HepG2 (cell line): ENCODE results near the gene COL18A1. TPM values are rescaled to one million over a fixed set of nuclear protein-coding genes. Genes with fewer than 3 reads are reported as not detected.

Experiments used
- ATAC-seq: fragments of 200-7000 bp; cut with Tn5 transposase; 3 replicates; pipeline ENCODE4 v1.9.1; 2020; ENCODE audit warnings: mild to moderate bottlenecking, moderate library complexity
- BruUV-seq: library from RNA; stranded (reverse); fragments of 400-500 nt; replicated peaks from 2 replicates; lab custom pipeline; 2021; lab: Mats Ljungman, UMichigan
- CTCF ChIA-PET: fragments of 300-600 bp; formaldehyde crosslinking; extraction: SDS; loops from one replicate; lab custom pipeline; 2021; ENCODE audit warnings: low total read pairs, inconsistent platforms, low intra/inter-chr PET ratio; lab: Yijun Ruan, JAX
- POLR2A ChIA-PET: fragments of 350-600 bp; sonication (Branson Sonifier 250); formaldehyde crosslinking; loops from one replicate; lab custom pipeline; 2020; ENCODE audit warnings: antibody characterized with exemption, inconsistent platforms; lab: Yijun Ruan, JAX
- DNase-seq: peaks from one replicate; pipeline ENCODE4 v3.0.0-alpha.2; 2015; ENCODE audit warnings: low spot score
- FAIRE-seq: peaks from 3 replicates; lab custom pipeline; 2011; peaks lifted over from hg19 to GRCh38; lab: Jason Lieb, UNC
- H2AFZ ChIP-seq: one replicate; pipeline ENCODE4 v1.6.1; 2011; ENCODE audit warnings: low read length, inconsistent platforms
- H3K27ac ChIP-seq: fragments of 300-600 bp; 3 replicates; pipeline ENCODE4 v1.8.0; 2011; ENCODE audit warnings: mixed run types, mild to moderate bottlenecking, mixed read lengths, low read length, inconsistent platforms; ENCODE audit not compliant: insufficient read depth; ENCODE audit errors: extremely low read length
- H3K27me3 ChIP-seq, 2 experiments: fragments of 200-600 bp in 1 of 2; 2 replicates in 1 of 2; 3 replicates in 1 of 2; pipeline versions ENCODE4 v1.6.0 to v1.8.0; 2011; ENCODE audit warnings: low read length in 2 of 2, mild to moderate bottlenecking in 2 of 2, moderate library complexity in 2 of 2, inconsistent platforms in 1 of 2; ENCODE audit not compliant: insufficient read depth in 2 of 2, control insufficient read depth in 1 of 2
- H3K36me3 ChIP-seq, 2 experiments: fragments of 200-600 bp in 1 of 2; replicated peaks in 1 of 2; 2 replicates in 1 of 2; 3 replicates in 1 of 2; pipeline versions ENCODE4 v1.5.1 to v1.8.0; 2011; ENCODE audit warnings: low read length in 2 of 2, inconsistent platforms in 1 of 2; ENCODE audit not compliant: insufficient read depth in 2 of 2, control insufficient read depth in 1 of 2
- H3K4me1 ChIP-seq: 2 replicates; pipeline ENCODE4 v1.5.1; 2012; ENCODE audit warnings: low read length, inconsistent platforms; ENCODE audit not compliant: insufficient read depth
- H3K4me2 ChIP-seq: 2 replicates; pipeline ENCODE4 v1.6.0; 2011; ENCODE audit warnings: low read depth, low read length, inconsistent platforms
- H3K4me3 ChIP-seq, 3 experiments: fragments of 200-600 bp in 1 of 3; sonication (generic), shearing (Covaris generic) in 1 of 3; replicated peaks in 1 of 3; 2 replicates each; pipeline ENCODE4 v1.5.1; 2011 to 2016; ENCODE audit warnings: low read length in 3 of 3, inconsistent platforms in 2 of 3, low read depth in 2 of 3, mild to moderate bottlenecking in 2 of 3, control low read depth in 1 of 3, mixed read lengths in 1 of 3; ENCODE audit not compliant: insufficient read depth in 1 of 3
- H3K79me2 ChIP-seq: one replicate; pipeline ENCODE4 v1.6.1; 2011; ENCODE audit warnings: low read length, inconsistent platforms; ENCODE audit not compliant: insufficient read depth
- H3K9ac ChIP-seq: 2 replicates; pipeline ENCODE4 v1.6.0; 2011; ENCODE audit warnings: mild to moderate bottlenecking, low read depth, low read length, inconsistent platforms; ENCODE audit not compliant: insufficient read depth
- H3K9me3 ChIP-seq: 2 replicates; pipeline ENCODE4 v1.5.1; 2012; ENCODE audit warnings: mild to moderate bottlenecking, low read length
- H4K20me1 ChIP-seq: 2 replicates; pipeline ENCODE4 v1.6.0; 2011; ENCODE audit warnings: inconsistent platforms, mild to moderate bottlenecking, low read length, moderate library complexity; ENCODE audit not compliant: insufficient read depth
- AGO2 ChIP-seq: fragments of 200-400 bp; formaldehyde crosslinking; optimal IDR thresholded peaks from 2 replicates; pipeline ENCODE3; 2017; ENCODE audit warnings: mild to moderate bottlenecking, low read depth, low read length, moderate library complexity
- ARID3A ChIP-seq: IDR thresholded peaks from 2 replicates; pipeline ENCODE4 v1.6.1; 2012; ENCODE audit warnings: low read depth, low read length, improper control_type of control experiment
- HNRNPL ChIP-seq: fragments of 200-400 bp; formaldehyde crosslinking; IDR thresholded peaks from 2 replicates; pipeline ENCODE4 v1.6.1; 2017; ENCODE audit warnings: mild to moderate bottlenecking, low read depth, low read length
- RBFOX2 ChIP-seq: fragments of 200-400 bp; formaldehyde crosslinking; IDR thresholded peaks from 2 replicates; pipeline ENCODE4 v1.6.1; 2017; ENCODE audit warnings: low read depth, mild to moderate bottlenecking, low read length
- RBM22 ChIP-seq: fragments of 200-400 bp; formaldehyde crosslinking; optimal IDR thresholded peaks from 2 replicates; pipeline ENCODE3; 2017; ENCODE audit warnings: mild to moderate bottlenecking, low read length, moderate library complexity
- SPEN ChIP-seq: sonication (generic); formaldehyde crosslinking; IDR thresholded peaks from 2 replicates; pipeline ENCODE4 v1.5.1; 2020; ENCODE audit warnings: low read depth, mild to moderate bottlenecking, missing genetic modification reagents
- STAT5B ChIP-seq: sonication (generic); formaldehyde crosslinking; IDR thresholded peaks from 2 replicates; pipeline ENCODE4 v1.4.0; 2020; ENCODE audit warnings: missing genetic modification reagents
- ZFP90 ChIP-seq: sonication (generic); formaldehyde crosslinking; IDR thresholded peaks from 2 replicates; pipeline ENCODE4 v1.8.0; 2022; ENCODE audit warnings: missing genetic modification reagents, mild to moderate bottlenecking, inconsistent platforms, borderline replicate concordance
- ZNF564 ChIP-seq: sonication (generic); formaldehyde crosslinking; IDR thresholded peaks from 2 replicates; pipeline ENCODE4 v1.8.1; 2023; ENCODE audit warnings: mild to moderate bottlenecking, missing genetic modification reagents
- WGBS: methylation state at CpG from one replicate; pipeline ENCODE4 v1.1.6; 2017; ENCODE audit warnings: low lambda C conversion rate; 5-methylcytosine and 5-hydroxymethylcytosine counted together
- in situ Hi-C: cut with HindIII; loops from 2 replicates; pipeline ENCODE4 v1.10.0; 2017; ENCODE audit warnings: low pct_unique_long_range_greater_than_20kb; ENCODE audit not compliant: extremely low pct_ligation_motif_present
- intact Hi-C: fragments of 100-400 bp; cut with micrococcal nuclease; formaldehyde crosslinking; loops from one replicate; pipeline ENCODE4 v1.10.0; 2022; ENCODE audit not compliant: unreplicated experiment
- polyA plus RNA-seq, 8 experiments: library from polyadenylated mRNA; depleted of rRNA in 3 of 8; stranded (reverse) in 7 of 8; unstranded in 1 of 8; fragments of >200 nt; fragmentation: Illumina TruSeq in 4 of 8; extraction: Trizol in 4 of 8; gene quantifications; 2 replicates each; pipeline versions ENCODE4 v1.2.1 to v1.2.3, GENCODE V29; 2011 to 2016; ENCODE audit warnings: low read depth in 4 of 8, missing spikeins in 1 of 8, mixed read lengths in 1 of 8; ENCODE audit not compliant: insufficient read depth in 1 of 8
- total RNA-seq, 5 experiments: library from RNA; depleted of rRNA; stranded (reverse); fragments of >200 nt; fragmentation: Illumina TruSeq; extraction: Trizol; gene quantifications; 2 replicates each; pipeline ENCODE4 v1.2.3, GENCODE V29; 2016; ENCODE audit warnings: low read depth in 1 of 5
- TF ChIP-seq, protein P1 (sequence below): sonication (generic); formaldehyde crosslinking; IDR thresholded peaks from 2 replicates; pipeline ENCODE4 v1.8.1; 2023; ENCODE audit warnings: mild to moderate bottlenecking, missing genetic modification reagents
- TF ChIP-seq, protein P2 (sequence below): sonication (generic); formaldehyde crosslinking; IDR thresholded peaks from 2 replicates; pipeline ENCODE4 v1.4.0; 2020; ENCODE audit warnings: missing genetic modification reagents

COL18A1 gene
- total and polyA plus RNA-seq, 2 of the 13 experiments (the other 11 are each of a cell fraction or from before 2014, with no cell fraction given) = 79.0 to 102 TPM

GRCh38 chr21:45423968-45424853 lies 19.2 kb downstream of the COL18A1 start:
- intact Hi-C loops = loop anchor here (1.0 kb wide), 1 partner anchor 14 kb away; no protein-coding TSS in a partner anchor
- Histone ChIP-seq H3K4me2 (peak overlapping the region; percentile 90), H3K4me3 (peak overlapping the region; percentile 39 to 71 (median 41); a peak in 5 of 6 replicates), H3K9ac (peak overlapping the region; percentile 64), H3K79me2 (peaks cover 76% of the 10 kb centered on the region), H3K27me3 (no peaks in the 10 kb centered on the region), H3K27ac (peak overlapping the region; percentile 88), H3K4me1 (peaks cover 93% of the 10 kb centered on the region), H3K9me3 (no peaks in the 10 kb centered on the region), H2AFZ (no peak overlapping the region), H4K20me1 (peaks cover 29% of the 10 kb centered on the region; the same call in 1 of the 2 replicates), H3K36me3 (peaks cover 4 to 5% of the 10 kb centered on the region in 2 experiments; a peak in 3 of 5 replicates)
- DNase-seq (no peak), FAIRE-seq (no peak), ATAC-seq (peak; percentile 8)
- in situ Hi-C loops = no loop called here
- WGBS = 92% methylated on average over 9 of the region's 32 CpGs
- POLR2A ChIA-PET = interaction anchor here (0.7 to 8.9 kb wide), 16 partner anchors 12 to 136 kb away, joined by 3 to 210 read pairs (median 6); partner anchors contain the start of gene POFUT2
- BruUV-seq = no TSS peak
- CTCF ChIA-PET = no interaction called here
- TF ChIP-seq HNRNPL (peak; percentile 74), STAT5B (no peak), AGO2 (peak; percentile 76), RBFOX2 (peak; percentile 61), ZFP90 (CRISPR knock-in tag) (0 out of 2 replicates have a peak, but pooled peaks have one; percentile 24), ZNF564 (CRISPR knock-in tag) (no peak), SPEN (CRISPR knock-in tag) (0 out of 2 replicates have a peak, but pooled peaks have one; percentile 1), RBM22 (peak; percentile 47), ARID3A (no peak)
- TF ChIP-seq, protein P1, sequence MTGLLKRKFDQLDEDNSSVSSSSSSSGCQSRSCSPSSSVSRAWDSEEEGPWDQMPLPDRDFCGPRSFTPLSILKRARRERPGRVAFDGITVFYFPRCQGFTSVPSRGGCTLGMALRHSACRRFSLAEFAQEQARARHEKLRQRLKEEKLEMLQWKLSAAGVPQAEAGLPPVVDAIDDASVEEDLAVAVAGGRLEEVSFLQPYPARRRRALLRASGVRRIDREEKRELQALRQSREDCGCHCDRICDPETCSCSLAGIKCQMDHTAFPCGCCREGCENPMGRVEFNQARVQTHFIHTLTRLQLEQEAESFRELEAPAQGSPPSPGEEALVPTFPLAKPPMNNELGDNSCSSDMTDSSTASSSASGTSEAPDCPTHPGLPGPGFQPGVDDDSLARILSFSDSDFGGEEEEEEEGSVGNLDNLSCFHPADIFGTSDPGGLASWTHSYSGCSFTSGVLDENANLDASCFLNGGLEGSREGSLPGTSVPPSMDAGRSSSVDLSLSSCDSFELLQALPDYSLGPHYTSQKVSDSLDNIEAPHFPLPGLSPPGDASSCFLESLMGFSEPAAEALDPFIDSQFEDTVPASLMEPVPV (CRISPR knock-in tag) = 0 out of 2 replicates have a peak, but pooled peaks have one; percentile 31
- TF ChIP-seq, protein P2, sequence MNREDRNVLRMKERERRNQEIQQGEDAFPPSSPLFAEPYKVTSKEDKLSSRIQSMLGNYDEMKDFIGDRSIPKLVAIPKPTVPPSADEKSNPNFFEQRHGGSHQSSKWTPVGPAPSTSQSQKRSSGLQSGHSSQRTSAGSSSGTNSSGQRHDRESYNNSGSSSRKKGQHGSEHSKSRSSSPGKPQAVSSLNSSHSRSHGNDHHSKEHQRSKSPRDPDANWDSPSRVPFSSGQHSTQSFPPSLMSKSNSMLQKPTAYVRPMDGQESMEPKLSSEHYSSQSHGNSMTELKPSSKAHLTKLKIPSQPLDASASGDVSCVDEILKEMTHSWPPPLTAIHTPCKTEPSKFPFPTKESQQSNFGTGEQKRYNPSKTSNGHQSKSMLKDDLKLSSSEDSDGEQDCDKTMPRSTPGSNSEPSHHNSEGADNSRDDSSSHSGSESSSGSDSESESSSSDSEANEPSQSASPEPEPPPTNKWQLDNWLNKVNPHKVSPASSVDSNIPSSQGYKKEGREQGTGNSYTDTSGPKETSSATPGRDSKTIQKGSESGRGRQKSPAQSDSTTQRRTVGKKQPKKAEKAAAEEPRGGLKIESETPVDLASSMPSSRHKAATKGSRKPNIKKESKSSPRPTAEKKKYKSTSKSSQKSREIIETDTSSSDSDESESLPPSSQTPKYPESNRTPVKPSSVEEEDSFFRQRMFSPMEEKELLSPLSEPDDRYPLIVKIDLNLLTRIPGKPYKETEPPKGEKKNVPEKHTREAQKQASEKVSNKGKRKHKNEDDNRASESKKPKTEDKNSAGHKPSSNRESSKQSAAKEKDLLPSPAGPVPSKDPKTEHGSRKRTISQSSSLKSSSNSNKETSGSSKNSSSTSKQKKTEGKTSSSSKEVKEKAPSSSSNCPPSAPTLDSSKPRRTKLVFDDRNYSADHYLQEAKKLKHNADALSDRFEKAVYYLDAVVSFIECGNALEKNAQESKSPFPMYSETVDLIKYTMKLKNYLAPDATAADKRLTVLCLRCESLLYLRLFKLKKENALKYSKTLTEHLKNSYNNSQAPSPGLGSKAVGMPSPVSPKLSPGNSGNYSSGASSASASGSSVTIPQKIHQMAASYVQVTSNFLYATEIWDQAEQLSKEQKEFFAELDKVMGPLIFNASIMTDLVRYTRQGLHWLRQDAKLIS (CRISPR knock-in tag) = no peak
